ENCODE measurements around the gene ABCF2. TPM values are rescaled to one million over a fixed set of nuclear protein-coding genes. Genes with fewer than 3 reads are reported as not detected.

ABCF2 gene
- total RNA-seq, 1 donor: 70.0 TPM

GRCh38 chr7:151237244-151238189, 10.5 kb upstream of the ABCF2 start:
- no peak for TF ChIP-seq CTCF (IDR thresholded peaks at IDR 0.05; ENCODE audit: insufficient read depth, low read depth, low read length)
- no peak overlapping the region for H3K4me3 ChIP-seq (ENCODE audit: low read depth, low read length)
- no peak for DNase-seq (ENCODE audit: low read depth)

- TF ChIP-seq CTCF (IDR thresholded peaks at IDR 0.05; ENCODE audit: insufficient read depth, low read depth, low read length): no peak
- DNase-seq (ENCODE audit: low read depth): no peak
- no peak overlapping the region for H3K4me3 ChIP-seq (ENCODE audit: low read depth, low read length)
These were observed 9.4 kb upstream of the ABCF2 start for GRCh38 chr7:151236406-151236805.

- no peak for DNase-seq (ENCODE audit: low read depth)
- no peak overlapping the region for H3K4me3 ChIP-seq (ENCODE audit: low read depth, low read length)
- no peak for TF ChIP-seq CTCF (IDR thresholded peaks at IDR 0.05; ENCODE audit: insufficient read depth, low read depth, low read length)
These were observed 8.2 kb upstream of the ABCF2 start for GRCh38 chr7:151235091-151235787.

GRCh38 chr7:151233804-151234203, 6.8 kb upstream of the ABCF2 start:
- TF ChIP-seq CTCF (IDR thresholded peaks at IDR 0.05; ENCODE audit: insufficient read depth, low read depth, low read length): no peak
- DNase-seq (ENCODE audit: low read depth): no peak
- H3K4me3 ChIP-seq (ENCODE audit: low read depth, low read length): peak overlapping the region; percentile 98

- peak overlapping the region; percentile 98 for H3K4me3 ChIP-seq (ENCODE audit: low read depth, low read length)
- peak; percentile 82 for DNase-seq (ENCODE audit: low read depth)
- TF ChIP-seq CTCF (IDR thresholded peaks at IDR 0.05; ENCODE audit: insufficient read depth, low read depth, low read length): no peak
These were observed 6.1 kb upstream of the ABCF2 start for GRCh38 chr7:151232917-151233701.

GRCh38 chr7:151232091-151232916, 5.3 kb upstream of the ABCF2 start, which contains the start of gene CHPF2:
Gene CHPF2, plus strand, starts transcription at chr7:151232483. Its CDS starts 1,529 bp downstream, at chr7:151234012.
- peak; percentile 86 for DNase-seq (ENCODE audit: low read depth)
- H3K4me3 ChIP-seq (ENCODE audit: low read depth, low read length): peak within 1 kb of the TSS; percentile 98
- TF ChIP-seq CTCF (IDR thresholded peaks at IDR 0.05; ENCODE audit: insufficient read depth, low read depth, low read length): no peak

Data from fibroblast of villous mesenchyme (primary cell).